Activated naive CD4-positive, alpha-beta T cell treated with anti-CD3 and anti-CD28 coated beads, Interleukin-2, amount 50 U/mL, for 72 hours (primary cell): ENCODE measurements around the gene LINC00237. TPM values are rescaled to one million over a fixed set of nuclear protein-coding genes. Genes with fewer than 3 reads are reported as not detected.

ENCODE experiments used
- ATAC-seq, 2 donors: fragments of 150-1000 bp; cut with Tn5 transposase; 2 replicates each; pipeline ENCODE4 v1.10.0; 2021; ENCODE audit warnings: mild to moderate bottlenecking in 2 of 2, moderate library complexity in 2 of 2
- DNase-seq, 2 donors: peaks; one replicate each; pipeline ENCODE4 v3.0.0; 2021 to 2022; ENCODE audit warnings: low spot score in 2 of 2
- H3K27ac Mint-ChIP-seq, 2 donors: one replicate each; pipeline ENCODE4 v1.8.0; 2022; ENCODE audit warnings: mild to moderate bottlenecking in 2 of 2, mixed read lengths in 2 of 2
- H3K36me3 Mint-ChIP-seq, 2 donors: one replicate each; pipeline ENCODE4 v1.8.0; 2022; ENCODE audit warnings: mixed read lengths in 2 of 2
- H3K9me3 Mint-ChIP-seq, 2 donors: one replicate each; pipeline ENCODE4 v1.8.0; 2022; ENCODE audit warnings: mixed read lengths in 2 of 2
- total RNA-seq, 2 donors: library from RNA; stranded (reverse); gene quantifications; one replicate each; pipeline ENCODE4 v1.2.3, GENCODE V29; 2022

LINC00237 gene
- not detected for total RNA-seq

DNA sequence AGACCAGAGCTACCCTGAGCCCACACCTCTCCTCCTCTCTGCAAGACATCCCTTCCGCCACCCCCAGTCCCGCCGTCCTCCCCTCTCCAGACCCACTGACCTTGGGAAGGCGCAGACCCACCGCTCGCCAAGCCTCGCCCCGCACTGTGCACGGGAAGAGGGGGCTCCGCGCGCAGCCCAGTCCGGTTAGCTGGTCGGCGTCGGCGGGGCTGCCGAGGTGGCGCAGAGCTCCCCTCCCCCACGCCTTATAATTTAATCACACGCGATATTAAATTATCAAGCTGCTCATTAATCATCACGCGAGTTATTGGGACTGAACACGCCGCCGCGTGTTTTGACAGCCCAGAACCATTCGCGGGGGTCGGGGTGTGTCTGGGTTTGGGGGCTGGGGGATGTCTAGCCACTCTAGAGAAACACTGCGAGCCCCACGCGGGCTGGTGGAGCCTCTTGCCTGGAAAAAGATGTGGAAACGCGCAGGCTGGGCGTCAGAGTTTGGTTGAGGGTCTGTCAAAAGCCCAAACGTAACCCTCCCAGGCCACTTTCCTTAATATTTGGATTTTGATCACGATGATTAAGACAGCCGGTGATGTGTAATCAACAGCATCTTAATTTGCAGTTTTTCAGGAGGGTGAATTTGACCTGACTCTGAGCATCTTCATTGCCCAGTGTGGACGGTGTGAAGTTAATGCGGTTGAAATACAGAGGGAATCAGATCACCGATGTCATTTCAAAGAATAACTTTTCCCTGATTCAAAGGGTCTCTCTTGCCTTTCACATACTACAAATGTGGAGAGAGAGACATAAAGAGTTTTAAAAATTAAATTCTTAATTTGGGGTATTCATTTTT, at the start of gene LINC00237:
TSS of gene LINC00237 (minus strand) at position 188 of the 847 bp plus-strand sequence.
- H3K27ac Mint-ChIP-seq, result peak within 1 kb of the TSS in 1 of 2 donors; percentile 60
- peaks cover 0 to 10% of the 10 kb centered on the region in 2 donors for H3K36me3 Mint-ChIP-seq
- H3K9me3 Mint-ChIP-seq, result no peaks in the 10 kb centered on the region
- ATAC-seq (no peak), DNase-seq (no peak)

DNA sequence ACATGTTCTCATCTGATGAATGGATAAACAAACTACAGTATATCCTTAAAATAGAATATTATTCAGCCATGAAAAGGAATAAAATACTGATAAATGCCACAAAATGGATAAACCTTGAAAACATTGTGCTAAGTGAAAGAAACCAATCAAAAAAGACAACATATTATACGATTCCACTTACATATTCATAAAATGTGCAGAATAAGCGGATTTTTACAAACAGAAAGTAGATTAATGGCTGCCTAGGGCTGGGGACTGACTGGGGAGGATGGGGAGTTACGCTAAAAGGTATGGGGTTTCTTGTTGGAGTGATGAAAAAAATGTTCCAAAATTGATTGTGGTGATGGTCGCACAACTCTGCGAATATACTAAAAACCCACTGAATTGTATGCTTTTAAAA, 49.1 kb upstream of the LINC00237 start:
- no peak for ATAC-seq
- no peaks in the 10 kb centered on the region for H3K9me3 Mint-ChIP-seq

DNA sequence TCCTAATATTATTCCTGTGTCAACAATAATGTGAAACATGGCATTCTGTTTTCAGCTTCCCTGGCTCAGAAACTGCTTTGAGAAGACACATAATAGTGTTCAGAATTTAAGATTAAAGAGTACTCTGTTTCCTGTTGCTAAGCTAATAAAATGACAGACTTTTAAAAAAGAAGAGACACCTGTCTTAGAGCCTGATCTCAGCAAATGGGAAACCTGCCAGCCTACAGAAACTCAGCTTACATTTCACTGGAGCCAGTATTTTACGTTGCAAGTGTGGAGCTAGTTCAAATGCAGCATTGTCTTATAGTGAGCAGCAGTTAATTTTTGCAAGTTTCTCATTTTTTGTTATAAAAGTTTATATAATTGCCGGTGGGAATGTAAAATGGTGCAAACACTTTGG, 48.5 kb upstream of the LINC00237 start:
- ATAC-seq, result no peak
- DNase-seq, result no peak
- Mint-ChIP-seq H3K36me3 (peaks cover 0 to 5% of the 10 kb centered on the region in 2 donors), H3K27ac (no peak overlapping the region), H3K9me3 (no peaks in the 10 kb centered on the region)

More for the DNA sequence above, 49.1 kb upstream of the LINC00237 start:
- no peak for DNase-seq
- Mint-ChIP-seq H3K36me3 (peaks cover 0 to 9% of the 10 kb centered on the region in 2 donors), H3K27ac (no peak overlapping the region)

DNA sequence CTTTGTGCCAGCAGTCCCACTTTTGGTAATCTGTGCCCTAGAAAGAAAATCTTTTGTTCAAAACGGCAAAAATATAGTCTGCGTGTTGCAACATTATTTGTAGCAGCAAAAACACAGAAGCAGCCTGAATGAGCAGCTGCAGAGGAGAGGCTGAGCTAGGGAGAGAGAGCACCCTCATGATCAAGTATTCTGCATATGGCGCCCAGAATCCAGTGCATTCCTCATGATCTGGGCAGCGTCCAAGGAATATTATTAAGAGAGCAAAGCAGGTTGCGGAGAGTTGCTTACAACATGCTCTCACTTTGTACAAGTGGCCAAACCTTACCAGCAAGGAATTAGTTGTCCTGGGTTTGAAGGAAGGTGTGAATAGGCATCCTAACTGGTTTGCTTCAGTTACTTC, 45.6 kb upstream of the LINC00237 start:
- peaks cover 0 to 20% of the 10 kb centered on the region in 2 donors for H3K36me3 Mint-ChIP-seq

DNA sequence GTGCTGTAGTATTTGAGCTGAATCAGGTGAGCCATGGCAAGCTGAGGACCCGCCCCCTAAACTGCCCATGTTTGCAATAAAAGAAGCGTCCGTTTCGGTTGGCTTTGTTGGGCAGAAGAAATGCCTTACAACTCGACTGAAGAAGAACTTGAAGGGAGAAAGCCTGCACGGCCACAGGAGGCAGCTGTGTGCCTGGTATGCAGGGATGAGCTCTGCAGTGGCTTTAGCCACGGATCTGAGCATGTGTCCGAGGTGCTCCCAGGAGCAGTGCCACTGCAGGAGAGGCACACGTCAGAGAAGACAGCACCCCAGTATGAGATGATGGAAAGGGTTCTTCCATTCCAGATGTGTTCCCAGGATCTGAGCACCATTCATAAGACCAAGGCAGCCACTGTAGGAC, 43.2 kb upstream of the LINC00237 start:
- no peak for DNase-seq
- ATAC-seq, result no peak
- peaks cover 0 to 18% of the 10 kb centered on the region in 2 donors for H3K36me3 Mint-ChIP-seq
- peak overlapping the region in 1 of 2 donors; percentile 86 for H3K27ac Mint-ChIP-seq
- H3K9me3 Mint-ChIP-seq, result no peaks in the 10 kb centered on the region

More for the DNA sequence above, 45.6 kb upstream of the LINC00237 start:
- no peak overlapping the region for H3K27ac Mint-ChIP-seq
- ATAC-seq (no peak), DNase-seq (no peak)
- no peaks in the 10 kb centered on the region for H3K9me3 Mint-ChIP-seq

DNA sequence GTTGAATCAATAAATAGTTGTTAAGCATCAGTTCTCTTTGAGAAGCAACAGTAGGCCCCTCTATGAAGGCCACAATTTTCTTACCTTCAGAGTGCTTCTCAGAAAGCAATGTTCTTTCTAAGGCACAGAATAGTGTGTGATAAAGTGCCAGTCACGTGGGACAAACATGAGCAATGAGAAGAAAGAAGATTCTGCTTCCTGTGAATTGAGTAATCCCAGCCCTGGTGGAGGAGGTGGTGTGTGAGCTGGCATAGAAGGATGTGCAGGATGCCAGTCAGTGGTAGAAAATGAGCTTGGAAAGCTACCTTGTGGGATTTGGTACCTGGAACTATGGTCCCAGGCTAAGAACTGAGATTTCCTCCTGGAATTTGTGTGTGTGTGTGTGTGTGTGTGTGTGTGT, 41.4 kb upstream of the LINC00237 start:
- no peak for ATAC-seq
- Mint-ChIP-seq H3K36me3 (peaks cover 0 to 16% of the 10 kb centered on the region in 2 donors), H3K27ac (peak overlapping the region in 1 of 2 donors; percentile 75), H3K9me3 (no peaks in the 10 kb centered on the region)
- no peak for DNase-seq

DNA sequence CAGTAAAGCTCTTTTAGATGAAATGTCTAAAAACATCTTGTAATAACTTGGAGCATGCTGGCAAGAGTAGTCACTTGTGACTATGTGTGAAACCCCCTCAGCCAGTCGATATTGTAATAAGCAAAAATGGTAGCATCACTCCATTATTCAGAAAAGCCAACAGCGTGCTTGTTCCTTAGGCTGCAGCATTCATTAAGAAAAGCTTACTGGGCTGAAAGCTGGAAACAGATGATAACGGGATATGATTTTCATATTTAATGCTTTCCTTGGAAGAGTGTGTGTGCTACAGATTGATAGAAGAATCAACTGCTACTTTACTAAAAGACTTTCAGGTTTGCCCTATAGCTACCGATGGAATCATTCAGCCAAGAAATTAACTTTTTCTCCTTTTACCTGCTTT, 40.1 kb upstream of the LINC00237 start:
- Mint-ChIP-seq H3K9me3 (no peaks in the 10 kb centered on the region), H3K36me3 (peaks cover 0 to 16% of the 10 kb centered on the region in 2 donors), H3K27ac (no peak overlapping the region)
- ATAC-seq (no peak), DNase-seq (no peak)

DNA sequence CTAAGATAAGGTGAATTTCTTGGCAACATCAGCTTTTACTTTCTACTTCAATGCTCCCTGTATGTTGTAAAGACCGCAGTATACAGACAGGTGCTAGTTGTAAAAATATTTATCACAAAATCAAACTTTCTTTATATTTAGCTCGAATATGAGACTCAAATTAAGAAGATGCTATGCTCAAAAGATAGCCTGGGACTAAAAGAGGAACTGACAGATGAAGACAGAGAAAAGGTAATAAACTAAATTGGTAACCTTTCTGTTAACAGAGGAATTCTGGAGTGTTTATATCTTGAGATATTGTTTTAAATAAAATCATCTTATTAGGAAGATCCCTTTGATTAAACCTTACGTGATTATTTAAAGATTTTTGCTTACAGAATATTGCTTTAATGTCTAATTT, 39.3 kb upstream of the LINC00237 start:
- ATAC-seq (no peak), DNase-seq (no peak)
- peaks cover 0 to 16% of the 10 kb centered on the region in 2 donors for H3K36me3 Mint-ChIP-seq
- no peak overlapping the region for H3K27ac Mint-ChIP-seq
- no peaks in the 10 kb centered on the region for H3K9me3 Mint-ChIP-seq

DNA sequence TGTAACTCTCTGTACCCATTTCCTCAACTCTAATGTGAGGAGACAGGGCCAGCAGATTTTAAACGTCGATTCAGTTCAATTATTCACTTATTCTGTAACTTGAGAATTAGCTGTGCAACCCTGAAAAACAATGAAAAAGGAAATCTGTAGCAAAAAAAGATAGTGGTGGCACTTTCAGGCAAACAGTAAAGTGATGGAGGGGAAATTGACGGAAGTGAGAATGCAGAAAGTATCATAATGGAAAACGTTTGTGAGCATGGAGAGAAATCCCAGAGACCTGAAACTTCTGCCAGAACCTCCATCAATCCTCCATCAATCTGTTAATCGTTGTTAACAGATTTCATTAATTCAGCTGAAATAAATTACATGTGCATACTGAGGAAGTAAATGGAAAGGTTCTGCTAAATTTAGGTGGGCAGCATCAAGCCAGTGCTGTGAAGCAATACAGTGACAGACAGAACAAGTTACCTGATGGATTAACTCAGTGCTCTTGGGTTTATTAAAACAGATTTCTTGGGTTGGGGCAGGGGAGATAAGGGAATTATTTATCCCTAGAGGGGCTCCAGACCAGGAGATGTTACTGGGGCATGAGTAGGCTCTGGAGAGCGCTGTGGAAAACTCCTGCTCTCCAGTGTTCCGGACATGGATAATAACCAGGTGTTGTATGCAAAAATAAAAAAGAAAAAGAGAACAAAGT, 37.2 kb upstream of the LINC00237 start:
- no peak for ATAC-seq
- Mint-ChIP-seq H3K27ac (no peak overlapping the region), H3K36me3 (peaks cover 0 to 5% of the 10 kb centered on the region in 2 donors), H3K9me3 (no peaks in the 10 kb centered on the region)
- DNase-seq, result no peak

DNA sequence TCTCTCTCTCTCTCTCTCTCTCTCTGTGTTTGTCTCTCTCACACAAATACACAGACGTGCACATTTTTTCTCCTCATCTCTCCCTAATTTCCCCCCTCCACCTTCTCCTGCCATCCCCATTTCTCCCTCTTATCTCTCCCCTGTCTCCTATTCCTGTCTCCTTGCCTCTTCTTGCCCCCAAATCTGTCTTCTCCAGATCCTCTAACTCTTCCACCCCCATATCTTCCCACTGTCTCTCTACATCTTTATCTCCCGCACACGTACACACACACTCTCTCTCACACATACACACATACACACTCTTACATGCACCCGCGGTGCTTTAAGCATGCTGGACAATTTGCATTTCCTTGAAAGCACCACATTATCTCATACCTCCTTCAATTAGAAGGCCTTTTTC, 35.7 kb upstream of the LINC00237 start:
- Mint-ChIP-seq H3K9me3 (no peaks in the 10 kb centered on the region), H3K36me3 (peaks cover 0 to 7% of the 10 kb centered on the region in 2 donors), H3K27ac (no peak overlapping the region)
- no peak for DNase-seq
- no peak for ATAC-seq

DNA sequence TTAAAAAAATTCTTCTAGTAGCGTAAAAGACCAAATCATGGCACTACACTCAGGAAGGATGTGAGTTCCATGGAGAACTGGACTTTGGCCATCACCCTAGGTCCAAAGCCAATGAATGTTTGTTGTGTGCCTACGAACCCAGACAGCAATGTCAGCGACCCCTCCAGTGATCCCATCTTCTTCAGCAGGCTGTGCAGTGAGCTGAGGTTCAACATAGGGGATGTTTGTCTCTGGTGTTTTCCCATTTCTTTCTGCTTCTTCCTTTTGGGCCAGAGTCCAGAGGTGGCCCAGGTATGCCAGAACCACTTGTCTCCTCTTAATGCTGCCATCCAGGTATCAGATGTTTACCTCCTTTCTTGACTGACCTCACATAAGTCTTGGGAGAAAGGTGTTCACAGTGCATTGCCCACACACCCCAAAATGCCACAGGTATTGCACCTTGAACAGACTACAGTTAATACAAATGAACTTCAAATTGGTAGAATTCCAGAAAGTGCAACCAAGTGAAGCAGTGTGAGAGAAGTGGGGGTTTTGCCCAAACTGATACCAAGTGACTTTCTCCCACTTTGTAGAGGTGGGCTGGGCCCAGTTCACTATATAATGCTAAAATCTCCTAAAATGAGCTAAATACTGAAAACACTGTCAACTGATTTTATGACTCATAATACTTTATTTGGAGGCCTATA, 33.9 kb upstream of the LINC00237 start:
- no peak for DNase-seq
- Mint-ChIP-seq H3K36me3 (peaks cover 0 to 12% of the 10 kb centered on the region in 2 donors), H3K9me3 (no peaks in the 10 kb centered on the region), H3K27ac (no peak overlapping the region)
- ATAC-seq, result no peak

DNA sequence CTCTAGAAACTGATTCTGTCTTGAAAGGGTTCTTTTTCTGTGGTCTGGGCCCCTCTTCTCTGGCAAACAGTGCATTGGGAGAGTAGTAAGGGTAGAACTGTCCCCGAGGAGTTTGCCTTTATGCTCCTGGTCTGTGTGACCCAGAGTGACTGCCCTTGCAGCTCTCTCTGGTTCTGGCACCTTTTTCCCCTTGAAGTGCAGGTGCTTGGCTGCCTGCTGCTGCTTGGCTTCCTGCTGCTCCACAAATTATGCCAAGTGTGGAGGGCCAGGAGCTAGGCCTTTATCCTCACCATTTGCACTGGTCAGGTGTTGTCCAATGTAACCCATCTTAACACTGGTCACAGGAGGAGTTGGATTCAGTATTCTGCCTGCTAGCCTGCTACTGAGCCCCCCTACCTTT, 30.9 kb upstream of the LINC00237 start:
- Mint-ChIP-seq H3K27ac (no peak overlapping the region), H3K9me3 (no peaks in the 10 kb centered on the region), H3K36me3 (peaks cover 0 to 15% of the 10 kb centered on the region in 2 donors)
- no peak for DNase-seq
- ATAC-seq, result no peak

DNA sequence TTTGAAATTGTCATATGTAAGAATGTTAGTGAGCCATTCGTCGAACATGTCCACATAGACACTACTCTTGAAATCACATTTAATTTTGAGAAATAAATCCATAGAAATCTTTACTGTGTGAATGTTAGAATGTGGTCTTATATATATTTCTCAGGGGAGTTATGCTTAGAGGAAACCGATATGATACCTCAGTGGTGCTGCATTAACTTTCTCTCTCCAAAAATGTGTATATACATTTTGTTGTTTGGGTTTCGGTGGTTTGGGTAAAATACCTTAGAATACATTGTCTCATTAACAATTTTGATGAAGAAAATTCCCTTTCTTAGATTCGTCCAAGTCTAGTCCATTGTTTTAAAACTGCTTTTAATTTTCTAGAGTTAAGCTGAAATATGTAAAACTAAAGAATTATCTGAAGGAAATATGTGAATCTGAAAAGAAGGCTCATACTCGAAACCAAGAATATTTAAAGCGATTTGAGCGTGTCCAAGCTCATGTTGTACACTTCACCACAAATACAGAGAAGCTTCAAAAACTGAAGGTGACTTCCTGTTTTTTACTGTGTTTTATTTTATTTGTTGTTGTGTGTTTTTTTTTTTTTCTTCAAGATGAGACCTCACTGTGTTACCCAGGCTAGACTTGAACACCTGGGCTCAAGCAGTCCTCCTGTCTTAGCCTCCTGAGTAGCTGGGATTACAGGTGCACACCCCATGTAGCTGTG, 30.0 kb upstream of the LINC00237 start:
- no peak overlapping the region for H3K27ac Mint-ChIP-seq
- ATAC-seq, result no peak
- peaks cover 0 to 15% of the 10 kb centered on the region in 2 donors for H3K36me3 Mint-ChIP-seq
- DNase-seq, result no peak
- H3K9me3 Mint-ChIP-seq, result no peaks in the 10 kb centered on the region

DNA sequence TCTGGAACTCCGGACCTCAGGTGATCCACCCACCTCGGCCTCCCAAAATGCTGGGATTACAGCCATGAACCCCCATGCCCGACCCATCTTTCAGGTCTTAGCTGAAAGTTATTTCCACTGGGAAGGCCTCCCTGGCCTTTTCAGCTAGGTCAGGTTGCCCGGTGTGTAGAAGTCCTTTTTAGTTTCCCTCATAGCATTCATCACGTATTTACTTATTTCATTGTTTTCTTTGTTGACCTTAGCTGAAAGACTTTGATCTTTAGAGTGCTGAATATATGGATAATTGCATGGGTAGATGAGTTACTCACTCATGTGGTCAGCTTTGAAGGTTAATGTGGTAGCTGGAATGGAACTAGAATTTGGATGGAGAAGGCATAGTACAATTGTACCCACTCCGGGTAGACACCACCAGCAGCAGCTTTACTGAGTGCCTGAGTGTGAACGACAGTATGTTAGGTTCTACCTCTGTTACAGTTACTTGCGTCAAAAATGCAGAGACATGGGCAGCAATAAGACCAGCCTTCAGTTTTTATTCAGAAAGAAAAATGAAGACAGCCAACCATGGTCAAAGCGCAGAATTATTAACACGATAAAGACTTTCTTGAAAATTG, 28.8 kb upstream of the LINC00237 start:
- H3K9me3 Mint-ChIP-seq, result no peaks in the 10 kb centered on the region
- H3K27ac Mint-ChIP-seq, result no peak overlapping the region
- no peak for DNase-seq
- ATAC-seq, result no peak
- H3K36me3 Mint-ChIP-seq, result peaks cover 0 to 15% of the 10 kb centered on the region in 2 donors

DNA sequence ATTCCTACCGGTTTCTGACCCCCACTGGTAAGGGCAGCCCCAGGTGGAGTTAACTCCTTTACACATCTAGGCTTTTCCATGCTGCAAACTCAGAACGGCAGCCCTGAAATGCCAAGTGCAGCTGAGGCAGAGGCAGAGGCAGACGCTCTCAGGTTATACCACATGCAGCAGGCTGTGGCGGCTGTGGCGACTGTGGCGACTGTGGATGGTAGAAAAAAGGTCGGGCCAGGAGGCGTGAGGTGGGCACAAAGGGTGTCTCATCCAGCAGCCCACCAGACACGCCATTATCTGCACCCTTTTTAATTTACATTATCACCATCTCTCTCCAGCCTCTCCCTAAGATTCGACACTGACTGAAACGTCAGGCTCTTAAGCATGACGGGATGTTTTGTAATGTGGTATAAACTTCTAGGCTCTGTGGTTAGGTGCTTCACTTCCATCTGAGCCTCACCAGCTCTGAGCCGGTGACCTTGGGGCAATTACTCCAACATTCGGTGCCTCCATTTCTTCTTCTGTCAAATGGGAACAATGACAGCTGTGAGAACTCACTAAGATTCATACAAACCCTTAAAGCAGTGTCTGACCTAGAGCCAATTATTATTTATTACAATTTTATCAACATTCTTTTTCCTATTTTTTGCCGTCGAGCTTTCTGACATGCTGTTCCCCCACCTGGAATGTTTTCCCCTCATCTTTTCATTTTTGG, 27.9 kb upstream of the LINC00237 start:
- peaks cover 0 to 15% of the 10 kb centered on the region in 2 donors for H3K36me3 Mint-ChIP-seq

DNA sequence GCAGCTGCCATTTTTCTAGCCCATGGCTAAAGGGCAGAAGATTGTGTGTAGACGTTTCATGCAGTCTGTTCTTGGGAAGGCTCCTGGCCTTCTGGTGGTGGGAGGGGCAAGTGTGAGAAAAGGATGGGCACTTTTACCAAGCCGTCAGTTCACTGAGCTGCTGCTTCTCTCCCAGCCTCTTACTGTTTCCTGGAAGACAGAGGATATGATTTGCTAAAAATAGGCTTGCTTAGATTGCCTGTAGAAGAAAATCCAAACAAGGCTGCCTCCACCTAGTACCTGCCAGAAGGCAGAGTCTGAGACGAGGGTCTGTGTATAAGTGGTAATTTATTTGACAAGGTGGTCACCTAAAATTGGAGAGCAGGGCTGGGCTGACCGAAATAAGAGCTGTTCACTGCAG, 27.2 kb upstream of the LINC00237 start:
- ATAC-seq, result no peak
- H3K27ac Mint-ChIP-seq, result no peak overlapping the region

More for the DNA sequence above, 27.9 kb upstream of the LINC00237 start:
- H3K27ac Mint-ChIP-seq, result no peak overlapping the region
- H3K9me3 Mint-ChIP-seq, result no peaks in the 10 kb centered on the region
- ATAC-seq, result no peak
- DNase-seq, result no peak

More for the DNA sequence above, 27.2 kb upstream of the LINC00237 start:
- Mint-ChIP-seq H3K36me3 (peaks cover 0 to 15% of the 10 kb centered on the region in 2 donors), H3K9me3 (no peaks in the 10 kb centered on the region)
- no peak for DNase-seq
